ENCODE data around the gene CCL3. TPM values are rescaled to one million over a fixed set of nuclear protein-coding genes. Genes with fewer than 3 reads are reported as not detected.
"Not testable (repeated sequence)": the region's sequence is repeated elsewhere in the genome, so short reads cannot be mapped to it uniquely, and the experiment has no call there.

The CCL3 gene
- polyA plus RNA-seq, 3 donors: 161 to 328 (median 190) TPM

DNA sequence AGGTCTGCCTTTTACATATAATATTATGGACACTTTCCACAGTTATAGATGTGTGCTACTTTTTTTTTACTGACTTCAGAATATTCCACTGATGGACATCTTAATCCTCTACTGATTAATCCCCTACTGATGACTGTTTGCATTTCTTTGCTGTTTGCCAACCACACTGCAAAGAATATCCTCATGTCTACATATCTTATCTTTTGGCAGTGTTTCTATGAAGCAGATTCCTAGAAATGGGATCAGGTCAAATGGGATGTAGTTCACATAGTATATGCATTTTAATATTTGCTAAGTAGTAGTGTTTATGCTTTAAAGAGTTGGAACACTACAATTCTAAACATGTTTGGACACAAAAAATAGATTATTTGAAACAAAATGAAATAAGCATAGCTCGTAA lies 3.2 kb downstream of the CCL3 start:
- no peak for DNase-seq
- peaks cover 78% of the 10 kb centered on the region for H3K4me1 Mint-ChIP-seq
- H3K9ac ChIP-seq (ENCODE audit: insufficient read depth, low read length, poor library complexity, severe bottlenecking): no peak overlapping the region
- peaks cover 2 to 18% (median 4%) of the 10 kb centered on the region in 3 donors for H3K27me3 Mint-ChIP-seq (ENCODE audit: low read depth in 3 of 3)
- no peak overlapping the region for H3K27ac Mint-ChIP-seq
- TF ChIP-seq, protein P1, sequence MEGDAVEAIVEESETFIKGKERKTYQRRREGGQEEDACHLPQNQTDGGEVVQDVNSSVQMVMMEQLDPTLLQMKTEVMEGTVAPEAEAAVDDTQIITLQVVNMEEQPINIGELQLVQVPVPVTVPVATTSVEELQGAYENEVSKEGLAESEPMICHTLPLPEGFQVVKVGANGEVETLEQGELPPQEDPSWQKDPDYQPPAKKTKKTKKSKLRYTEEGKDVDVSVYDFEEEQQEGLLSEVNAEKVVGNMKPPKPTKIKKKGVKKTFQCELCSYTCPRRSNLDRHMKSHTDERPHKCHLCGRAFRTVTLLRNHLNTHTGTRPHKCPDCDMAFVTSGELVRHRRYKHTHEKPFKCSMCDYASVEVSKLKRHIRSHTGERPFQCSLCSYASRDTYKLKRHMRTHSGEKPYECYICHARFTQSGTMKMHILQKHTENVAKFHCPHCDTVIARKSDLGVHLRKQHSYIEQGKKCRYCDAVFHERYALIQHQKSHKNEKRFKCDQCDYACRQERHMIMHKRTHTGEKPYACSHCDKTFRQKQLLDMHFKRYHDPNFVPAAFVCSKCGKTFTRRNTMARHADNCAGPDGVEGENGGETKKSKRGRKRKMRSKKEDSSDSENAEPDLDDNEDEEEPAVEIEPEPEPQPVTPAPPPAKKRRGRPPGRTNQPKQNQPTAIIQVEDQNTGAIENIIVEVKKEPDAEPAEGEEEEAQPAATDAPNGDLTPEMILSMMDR (IDR thresholded peaks at IDR 0.05): no peak
- peaks cover 73 to 82% of the 10 kb centered on the region in 2 donors for H3K4me1 ChIP-seq (ENCODE audit: control insufficient read depth in 1 of 2, insufficient read depth in 2 of 2, low read length in 2 of 2)
- no peaks in the 10 kb centered on the region for H3K9me3 ChIP-seq (replicated peaks in 1 of 2; ENCODE audit: control insufficient read depth in 1 of 2, insufficient read depth in 1 of 2, low read length in 2 of 2)
- peaks cover 6% of the 10 kb centered on the region in 2 donors for H3K36me3 Mint-ChIP-seq
- no peak overlapping the region for H2AFZ ChIP-seq (ENCODE audit: insufficient read depth, low read depth, low read length, poor library complexity, severe bottlenecking)
- H4K20me1 ChIP-seq (ENCODE audit: insufficient read depth, low read length): no peaks in the 10 kb centered on the region
- H3K4me3 Mint-ChIP-seq: no peak overlapping the region
- H3K4me2 ChIP-seq (replicated peaks; ENCODE audit: extremely low read depth, low read length, poor library complexity, severe bottlenecking): no peak overlapping the region
- H3K9me3 Mint-ChIP-seq: peaks cover 0 to 2% (median 0%) of the 10 kb centered on the region in 7 donors
- no peak overlapping the region for H3K27ac ChIP-seq (ENCODE audit: low read depth in 1 of 2, low read length in 2 of 2)
- H3K36me3 ChIP-seq (replicated peaks in 1 of 2; ENCODE audit: control insufficient read depth in 1 of 2, insufficient read depth in 2 of 2, low read length in 2 of 2): no peaks in the 10 kb centered on the region
- no peaks in the 10 kb centered on the region for H3K79me2 ChIP-seq (ENCODE audit: insufficient read depth, low read length)
- no peaks in the 10 kb centered on the region for H3K27me3 ChIP-seq (ENCODE audit: control insufficient read depth in 2 of 2, insufficient read depth in 2 of 2, low read length in 2 of 2)
- intact Hi-C loops (cut with micrococcal nuclease): loop anchor here in 1 of 2 donors (10.0 kb wide), 1 partner anchor 108 kb away; the partner anchor contains the start of genes CCL3L1 and CCL3L3
- WGBS (ENCODE audit: insufficient coverage): no CpG with 5 or more reads among the region's 1 CpG
- no peak overlapping the region for H3K4me3 ChIP-seq (replicated peaks in 1 of 3; ENCODE audit: low read depth in 2 of 3, low read length in 3 of 3)

DNA sequence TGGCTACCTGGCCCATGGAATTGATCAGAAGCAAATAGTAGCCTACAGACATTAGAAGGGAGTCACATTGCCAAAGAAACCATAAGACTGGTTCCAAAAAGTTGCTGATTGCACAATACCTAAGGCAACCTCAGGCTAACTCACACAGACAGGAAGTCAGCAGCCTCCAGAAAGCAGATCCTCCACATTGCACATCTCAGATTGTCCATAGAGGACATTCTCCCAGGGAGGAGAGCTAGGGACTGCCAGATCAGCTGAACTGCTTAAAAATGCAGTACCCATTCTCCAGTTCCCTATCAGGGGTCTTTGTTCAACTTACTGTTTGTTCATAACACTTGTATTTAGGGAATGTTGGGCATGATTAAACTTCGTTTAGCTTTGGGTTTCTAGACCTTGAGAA lies 4.2 kb downstream of the CCL3 start:
- no peak overlapping the region for H2AFZ ChIP-seq (ENCODE audit: insufficient read depth, low read depth, low read length, poor library complexity, severe bottlenecking)
- DNase-seq: peak; percentile 77 to 92 (median 88)
- no peaks in the 10 kb centered on the region for H3K79me2 ChIP-seq (ENCODE audit: insufficient read depth, low read length)
- no peaks in the 10 kb centered on the region for H3K36me3 ChIP-seq (replicated peaks in 1 of 2; ENCODE audit: control insufficient read depth in 1 of 2, insufficient read depth in 2 of 2, low read length in 2 of 2)
- Mint-ChIP-seq H3K4me1 (peaks cover 75% of the 10 kb centered on the region), H3K27ac (peak overlapping the region; percentile 87 to 97 (median 88)), H3K4me3 (peak overlapping the region in 1 of 2 donors; percentile 39), H3K9me3 (no peaks in the 10 kb centered on the region), H3K36me3 (peaks cover 6% of the 10 kb centered on the region in 2 donors), H3K27me3 (ENCODE audit: low read depth in 3 of 3) (peaks cover 0 to 18% (median 4%) of the 10 kb centered on the region in 3 donors)
- H3K4me3 ChIP-seq (replicated peaks in 1 of 3; ENCODE audit: low read depth in 2 of 3, low read length in 3 of 3): peak overlapping the region in 1 of 3 experiments; percentile 0
- H3K4me2 ChIP-seq (replicated peaks; ENCODE audit: extremely low read depth, low read length, poor library complexity, severe bottlenecking): peak overlapping the region; percentile 34
- H3K27ac ChIP-seq (ENCODE audit: low read depth in 1 of 2, low read length in 2 of 2): peak overlapping the region in 1 of 2 donors; percentile 13
- TF ChIP-seq, protein P1 (IDR thresholded peaks at IDR 0.05): no peak
- peaks cover 77% of the 10 kb centered on the region in 2 donors for H3K4me1 ChIP-seq (ENCODE audit: control insufficient read depth in 1 of 2, insufficient read depth in 2 of 2, low read length in 2 of 2)
- no CpG with 5 or more reads among the region's 1 CpG for WGBS (ENCODE audit: insufficient coverage)
- no peaks in the 10 kb centered on the region for H3K27me3 ChIP-seq (ENCODE audit: control insufficient read depth in 2 of 2, insufficient read depth in 2 of 2, low read length in 2 of 2)
- no peaks in the 10 kb centered on the region for H3K9me3 ChIP-seq (replicated peaks in 1 of 2; ENCODE audit: control insufficient read depth in 1 of 2, insufficient read depth in 1 of 2, low read length in 2 of 2)
- H3K9ac ChIP-seq (ENCODE audit: insufficient read depth, low read length, poor library complexity, severe bottlenecking): no peak overlapping the region
- H4K20me1 ChIP-seq (ENCODE audit: insufficient read depth, low read length): no peaks in the 10 kb centered on the region
- intact Hi-C loops (cut with micrococcal nuclease): loop anchor here in 1 of 2 donors (10.0 kb wide), 1 partner anchor 109 kb away; the partner anchor contains the start of genes CCL3L1 and CCL3L3

DNA sequence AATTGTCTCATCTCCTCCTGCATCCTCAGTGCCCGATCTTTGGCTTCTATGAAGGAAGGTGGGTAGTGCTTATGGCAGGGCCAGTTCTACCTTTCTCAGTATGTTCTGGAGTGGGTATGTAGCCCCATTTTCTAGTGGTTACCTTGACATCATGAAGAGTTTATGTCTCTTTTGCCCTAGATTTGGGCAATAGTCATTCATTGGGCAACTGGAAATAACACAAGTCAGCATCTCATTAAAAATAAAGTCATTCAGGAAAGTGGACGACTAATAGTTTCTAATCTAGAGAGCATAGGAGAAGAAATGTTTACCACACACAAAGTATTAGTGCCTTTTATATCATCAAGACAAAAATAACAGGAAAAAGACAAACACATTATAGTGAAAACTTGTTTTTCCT lies 6.3 kb downstream of the CCL3 start:
- peak; percentile 58 to 84 (median 79) for DNase-seq
- peak overlapping the region; percentile 15 for H3K4me2 ChIP-seq (replicated peaks; ENCODE audit: extremely low read depth, low read length, poor library complexity, severe bottlenecking)
- not testable (repeated sequence) for H3K9ac ChIP-seq (ENCODE audit: insufficient read depth, low read length, poor library complexity, severe bottlenecking); H3K9me3 Mint-ChIP-seq; H3K9me3 ChIP-seq (replicated peaks in 1 of 2; ENCODE audit: control insufficient read depth in 1 of 2, insufficient read depth in 1 of 2, low read length in 2 of 2); H3K79me2 ChIP-seq (ENCODE audit: insufficient read depth, low read length); H3K27me3 Mint-ChIP-seq (ENCODE audit: low read depth in 3 of 3); H3K36me3 Mint-ChIP-seq; H2AFZ ChIP-seq (ENCODE audit: insufficient read depth, low read depth, low read length, poor library complexity, severe bottlenecking); H4K20me1 ChIP-seq (ENCODE audit: insufficient read depth, low read length); H3K36me3 ChIP-seq (replicated peaks in 1 of 2; ENCODE audit: control insufficient read depth in 1 of 2, insufficient read depth in 2 of 2, low read length in 2 of 2); H3K27me3 ChIP-seq (ENCODE audit: control insufficient read depth in 2 of 2, insufficient read depth in 2 of 2, low read length in 2 of 2); H3K4me3 ChIP-seq (replicated peaks in 1 of 3; ENCODE audit: low read depth in 2 of 3, low read length in 3 of 3)
- WGBS (ENCODE audit: insufficient coverage): no CpG with 5 or more reads among the region's 2 CpGs
- peak overlapping the region in 6 of 7 donors; percentile 74 to 99 (median 94) for H3K27ac Mint-ChIP-seq
- intact Hi-C loops (cut with micrococcal nuclease): loop anchor here (5.0 to 10.0 kb wide), 2 partner anchors 46 to 111 kb away; partner anchors contain the start of genes CCL3L1 (in 1 of the 2) and CCL3L3 (in 1 of the 2)
- peak overlapping the region in 1 of 2 donors; percentile 72 for H3K4me3 Mint-ChIP-seq
- H3K27ac ChIP-seq (ENCODE audit: low read depth in 1 of 2, low read length in 2 of 2): peak overlapping the region in 1 of 2 donors; percentile 80
- peaks cover 55% of the 10 kb centered on the region for H3K4me1 Mint-ChIP-seq
- H3K4me1 ChIP-seq (ENCODE audit: control insufficient read depth in 1 of 2, insufficient read depth in 2 of 2, low read length in 2 of 2): peaks cover 56% of the 10 kb centered on the region in 2 donors
